ENCODE results near the gene TM9SF4.

The TM9SF4 gene

GRCh38 chr20:32141465-32141980 is 32.0 kb downstream of the TM9SF4 start:
- TF ChIP-seq RARB (CRISPR knock-in tag; IDR thresholded peaks at IDR 0.05) (no peak), TSHZ2 (CRISPR knock-in tag; IDR thresholded peaks at IDR 0.05) (no peak), CREB5 (CRISPR knock-in tag; IDR thresholded peaks at IDR 0.05; ENCODE audit: low read depth) (no peak), PATZ1 (CRISPR knock-in tag; IDR thresholded peaks at IDR 0.05; ENCODE audit: borderline replicate concordance) (no peak), SNAI2 (CRISPR knock-in tag; IDR thresholded peaks at IDR 0.05) (no peak), ZNF70 (CRISPR knock-in tag; IDR thresholded peaks at IDR 0.05) (no peak), ZFP3 (CRISPR knock-in tag; IDR thresholded peaks at IDR 0.05) (no peak), TOX (CRISPR knock-in tag; IDR thresholded peaks at IDR 0.05; ENCODE audit: borderline replicate concordance) (no peak), ZNF565 (CRISPR knock-in tag; conservative IDR thresholded peaks at IDR 0.05; ENCODE audit: low read depth) (no peak), CSDC2 (CRISPR knock-in tag; IDR thresholded peaks at IDR 0.05) (no peak), ZFP30 (CRISPR knock-in tag; IDR thresholded peaks at IDR 0.05) (no peak), PPARA (CRISPR knock-in tag; IDR thresholded peaks at IDR 0.05; ENCODE audit: borderline replicate concordance) (no peak), ARNTL (CRISPR knock-in tag; IDR thresholded peaks at IDR 0.05; ENCODE audit: borderline replicate concordance, low read depth) (no peak), GLIS3 (CRISPR knock-in tag; IDR thresholded peaks at IDR 0.05) (no peak), TCF4 (CRISPR knock-in tag; IDR thresholded peaks at IDR 0.05; ENCODE audit: borderline replicate concordance) (no peak), ISL1 (CRISPR knock-in tag; IDR thresholded peaks at IDR 0.05) (no peak)

GRCh38 chr20:32142088-32142487 is 32.6 kb downstream of the TM9SF4 start:
- ATAC-seq: no peak

More at GRCh38 chr20:32141465-32141980, 32.0 kb downstream of the TM9SF4 start:
- no peak for ATAC-seq

More at GRCh38 chr20:32142088-32142487, 32.6 kb downstream of the TM9SF4 start:
- TF ChIP-seq ESRRG (CRISPR knock-in tag; IDR thresholded peaks at IDR 0.05): no peak
- no peak for TF ChIP-seq ZNF70 (CRISPR knock-in tag; IDR thresholded peaks at IDR 0.05)
- TF ChIP-seq TCF4 (CRISPR knock-in tag; IDR thresholded peaks at IDR 0.05; ENCODE audit: borderline replicate concordance): no peak
- TF ChIP-seq TOX (CRISPR knock-in tag; IDR thresholded peaks at IDR 0.05; ENCODE audit: borderline replicate concordance): no peak
- no peak for TF ChIP-seq ZNF565 (CRISPR knock-in tag; conservative IDR thresholded peaks at IDR 0.05; ENCODE audit: low read depth)
- no peak for TF ChIP-seq CSDC2 (CRISPR knock-in tag; IDR thresholded peaks at IDR 0.05)
- no peak for TF ChIP-seq PPARA (CRISPR knock-in tag; IDR thresholded peaks at IDR 0.05; ENCODE audit: borderline replicate concordance)
- TF ChIP-seq ZNF8 (CRISPR knock-in tag; IDR thresholded peaks at IDR 0.05): no peak
- no peak for TF ChIP-seq CREB5 (CRISPR knock-in tag; IDR thresholded peaks at IDR 0.05; ENCODE audit: low read depth)
- TF ChIP-seq GLIS3 (CRISPR knock-in tag; IDR thresholded peaks at IDR 0.05): no peak
- no peak for TF ChIP-seq ARNTL (CRISPR knock-in tag; IDR thresholded peaks at IDR 0.05; ENCODE audit: borderline replicate concordance, low read depth)
- no peak for TF ChIP-seq RARB (CRISPR knock-in tag; IDR thresholded peaks at IDR 0.05)
- no peak for TF ChIP-seq ISL1 (CRISPR knock-in tag; IDR thresholded peaks at IDR 0.05)
- TF ChIP-seq BACH2 (CRISPR knock-in tag; IDR thresholded peaks at IDR 0.05; ENCODE audit: borderline replicate concordance): no peak
- no peak for TF ChIP-seq PATZ1 (CRISPR knock-in tag; IDR thresholded peaks at IDR 0.05; ENCODE audit: borderline replicate concordance)
- no peak for TF ChIP-seq ZFP3 (CRISPR knock-in tag; IDR thresholded peaks at IDR 0.05)
- TF ChIP-seq TSHZ2 (CRISPR knock-in tag; IDR thresholded peaks at IDR 0.05): no peak
- TF ChIP-seq SNAI2 (CRISPR knock-in tag; IDR thresholded peaks at IDR 0.05): no peak
